ENCODE results near the gene TMEM154. TPM values are rescaled to one million over a fixed set of nuclear protein-coding genes. Genes with fewer than 3 reads are reported as not detected.
"Not testable (repeated sequence)": the region's sequence is repeated elsewhere in the genome, so short reads cannot be mapped to it uniquely, and the experiment has no call there.

TMEM154 gene
- total RNA-seq, 4 donors from 2014 or later: 1.3 to 4.5 (median 2.9) TPM

GRCh38 chr4:152668338-152668964 lies 11.3 kb downstream of the TMEM154 start:
- H3K4me3 ChIP-seq: no peak overlapping the region
- no peaks in the 10 kb centered on the region for H3K4me1 ChIP-seq
- no peak for TF ChIP-seq CTCF (IDR thresholded peaks at IDR 0.05)
- TF ChIP-seq POLR2A (IDR thresholded peaks at IDR 0.05): no peak

GRCh38 chr4:152667781-152668180 lies 12.0 kb downstream of the TMEM154 start:
- intact Hi-C loops (cut with DNase I; ENCODE audit: low total_unique reads): no loop called here
- DNase-seq: no peak
- Histone ChIP-seq H3K27me3 (no peaks in the 10 kb centered on the region), H3K27ac (no peak overlapping the region), H3K4me1 (no peaks in the 10 kb centered on the region), H3K9me3 (no peaks in the 10 kb centered on the region), H3K4me3 (no peak overlapping the region), H3K36me3 (no peaks in the 10 kb centered on the region)
- TF ChIP-seq CTCF (IDR thresholded peaks at IDR 0.05) (no peak), POLR2A (IDR thresholded peaks at IDR 0.05) (no peak)

More at GRCh38 chr4:152668338-152668964, 11.3 kb downstream of the TMEM154 start:
- Histone ChIP-seq H3K36me3 (no peaks in the 10 kb centered on the region), H3K27ac (no peak overlapping the region), H3K9me3 (no peaks in the 10 kb centered on the region), H3K27me3 (no peaks in the 10 kb centered on the region)
- intact Hi-C loops (cut with DNase I; ENCODE audit: low total_unique reads): no loop called here
- no peak for DNase-seq

- no peak overlapping the region for H3K4me3 ChIP-seq
- no peaks in the 10 kb centered on the region for H3K27me3 ChIP-seq
- no peak overlapping the region for H3K27ac ChIP-seq
- no peaks in the 10 kb centered on the region for H3K9me3 ChIP-seq
- no peak for DNase-seq
- H3K36me3 ChIP-seq: no peaks in the 10 kb centered on the region
- H3K4me1 ChIP-seq: no peaks in the 10 kb centered on the region
- intact Hi-C loops (cut with DNase I; ENCODE audit: low total_unique reads): no loop called here
- TF ChIP-seq POLR2A (IDR thresholded peaks at IDR 0.05): no peak
- TF ChIP-seq CTCF (IDR thresholded peaks at IDR 0.05): no peak
These were observed 12.9 kb downstream of the TMEM154 start for GRCh38 chr4:152666946-152667345.

GRCh38 chr4:152665691-152666395 lies 14.0 kb downstream of the TMEM154 start:
- Histone ChIP-seq H3K4me1 (no peaks in the 10 kb centered on the region), H3K27me3 (no peaks in the 10 kb centered on the region), H3K36me3 (no peaks in the 10 kb centered on the region), H3K9me3 (no peaks in the 10 kb centered on the region), H3K27ac (no peak overlapping the region), H3K4me3 (no peak overlapping the region)
- no peak for DNase-seq
- intact Hi-C loops (cut with DNase I; ENCODE audit: low total_unique reads): no loop called here
- TF ChIP-seq POLR2A (IDR thresholded peaks at IDR 0.05): no peak

- H3K4me3 ChIP-seq; DNase-seq; intact Hi-C loops (cut with DNase I; ENCODE audit: low total_unique reads); H3K4me1 ChIP-seq; H3K36me3 ChIP-seq; H3K27me3 ChIP-seq; H3K9me3 ChIP-seq; H3K27ac ChIP-seq: not testable (repeated sequence)
These were observed 15.8 kb downstream of the TMEM154 start for GRCh38 chr4:152664067-152664378.

- no peak overlapping the region for H3K4me3 ChIP-seq
- no peaks in the 10 kb centered on the region for H3K36me3 ChIP-seq
- no peak overlapping the region for H3K27ac ChIP-seq
- H3K27me3 ChIP-seq: no peaks in the 10 kb centered on the region
- H3K9me3 ChIP-seq: no peaks in the 10 kb centered on the region
- no peak for TF ChIP-seq POLR2A (IDR thresholded peaks at IDR 0.05)
- no peak for TF ChIP-seq CTCF (IDR thresholded peaks at IDR 0.05)
- intact Hi-C loops (cut with DNase I; ENCODE audit: low total_unique reads): no loop called here
- H3K4me1 ChIP-seq: no peaks in the 10 kb centered on the region
- DNase-seq: no peak
These were observed 16.4 kb downstream of the TMEM154 start for GRCh38 chr4:152663203-152664066.

Measured in uterus (tissue), 4 donors.